Natural killer cell (primary cell): ENCODE results near the gene CXCR5. TPM values are rescaled to one million over a fixed set of nuclear protein-coding genes. Genes with fewer than 3 reads are reported as not detected.
A peak's percentile ranks its signal among the peaks of the same experiment; 100 is the strongest.
"Not testable (repeated sequence)": the region's sequence is repeated elsewhere in the genome, so short reads cannot be mapped to it uniquely, and the experiment has no call there.

Experiments
- ATAC-seq, 3 donors: fragments of 150-1000 bp in 2 of 3; fragments of 200-7000 bp in 1 of 3; cut with Tn5 transposase; 1 replicate in 1 of 3; 2 replicates in 2 of 3; pipeline ENCODE4 v1.10.0; 2021; ENCODE audit warnings: mild to moderate bottlenecking in 2 of 3, moderate library complexity in 2 of 3
- DNase-seq, 2 donors: peaks; one replicate each; pipeline versions ENCODE4 v3.0.0 to v3.0.0-alpha.2; 2013 to 2021; ENCODE audit warnings: mixed read lengths in 1 of 2
- H3K27ac ChIP-seq: one replicate; pipeline ENCODE4 v1.5.1; 2013; ENCODE audit warnings: mild to moderate bottlenecking, low read length
- H3K27me3 ChIP-seq: one replicate; pipeline ENCODE4 v1.6.1; 2013; ENCODE audit warnings: low read length; ENCODE audit not compliant: control insufficient read depth, insufficient read depth
- H3K36me3 ChIP-seq: one replicate; pipeline ENCODE4 v1.6.1; 2013; ENCODE audit warnings: low read length; ENCODE audit not compliant: control insufficient read depth, insufficient read depth
- H3K4me1 ChIP-seq: one replicate; pipeline ENCODE4 v1.6.1; 2013; ENCODE audit warnings: low read length; ENCODE audit not compliant: control insufficient read depth, insufficient read depth
- H3K4me3 ChIP-seq: one replicate; pipeline ENCODE4 v1.5.1; 2013; ENCODE audit warnings: low read length
- H3K9me3 ChIP-seq: one replicate; pipeline ENCODE4 v1.6.1; 2013; ENCODE audit warnings: low read length; ENCODE audit not compliant: control insufficient read depth, insufficient read depth
- H3K27ac Mint-ChIP-seq, 2 donors: one replicate each; pipeline ENCODE4 v1.8.0; 2022; ENCODE audit warnings: mild to moderate bottlenecking in 2 of 2, mixed read lengths in 2 of 2, moderate library complexity in 1 of 2
- H3K27me3 Mint-ChIP-seq, 2 donors: one replicate each; pipeline ENCODE4 v1.8.0; 2022; ENCODE audit warnings: low read depth in 2 of 2, mixed read lengths in 2 of 2
- H3K36me3 Mint-ChIP-seq: one replicate; pipeline ENCODE4 v1.8.0; 2022; ENCODE audit warnings: mixed read lengths
- H3K4me1 Mint-ChIP-seq, 2 donors: one replicate each; pipeline ENCODE4 v1.8.0; 2022; ENCODE audit warnings: mixed read lengths in 2 of 2
- H3K4me3 Mint-ChIP-seq: one replicate; pipeline ENCODE4 v1.8.0; 2022; ENCODE audit warnings: mild to moderate bottlenecking, moderate library complexity, mixed read lengths
- H3K9me3 Mint-ChIP-seq, 2 donors: one replicate each; pipeline ENCODE4 v1.8.0; 2022; ENCODE audit warnings: mixed read lengths in 2 of 2
- CTCF ChIP-seq: fragments of 200-600 bp; IDR thresholded peaks from one replicate; pipeline ENCODE4 v1.8.0; 2022; ENCODE audit warnings: antibody characterized with exemption
- WGBS: methylation state at CpG from one replicate; pipeline ENCODE4 v1.1.7; 2013; ENCODE audit warnings: missing lambda C conversion rate; ENCODE audit not compliant: insufficient coverage; 5-methylcytosine and 5-hydroxymethylcytosine counted together
- intact Hi-C: fragments of 100-400 bp; cut with micrococcal nuclease; formaldehyde crosslinking; loops from one replicate; pipeline ENCODE4 v1.14.2; 2022
- total RNA-seq, 4 donors: library from RNA; stranded (reverse); fragments of 120-200 nt in 1 of 4; gene quantifications; one replicate each; pipeline versions ENCODE4 v1.2.3 to v1.2.4, GENCODE V29; 2013 to 2022

Gene CXCR5
- total RNA-seq, 3 donors from 2014 or later (not counting 1 experiment from before 2014, with no cell fraction given): 0.56 to 1.3 (median 0.86) TPM

- 83% methylated on average over 3 of the region's 4 CpGs for WGBS
- ATAC-seq: no peak
- H3K4me1 ChIP-seq: no peaks in the 10 kb centered on the region
- Mint-ChIP-seq H3K4me1 (peaks cover 14 to 23% of the 10 kb centered on the region in 2 donors), H3K36me3 (no peaks in the 10 kb centered on the region), H3K27ac (peak overlapping the region in 1 of 2 donors; percentile 57), H3K4me3 (no peak overlapping the region), H3K9me3 (no peaks in the 10 kb centered on the region), H3K27me3 (no peaks in the 10 kb centered on the region)
- no peaks in the 10 kb centered on the region for H3K9me3 ChIP-seq
- no peak overlapping the region for H3K27ac ChIP-seq
- no peak overlapping the region for H3K4me3 ChIP-seq
- H3K36me3 ChIP-seq: no peaks in the 10 kb centered on the region
- intact Hi-C loops: no loop called here
- no peak for TF ChIP-seq CTCF
- no peaks in the 10 kb centered on the region for H3K27me3 ChIP-seq
- no peak for DNase-seq
Observed at GRCh38 chr11:118838905-118839553, 44.7 kb upstream of the CXCR5 start.

- no peak overlapping the region for H3K4me3 Mint-ChIP-seq
- no peak overlapping the region for H3K27ac Mint-ChIP-seq
- intact Hi-C loops: no loop called here
- Histone ChIP-seq H3K27ac (peak overlapping the region; percentile 51), H3K9me3 (no peaks in the 10 kb centered on the region), H3K4me1 (no peaks in the 10 kb centered on the region), H3K4me3 (no peak overlapping the region), H3K36me3 (no peaks in the 10 kb centered on the region), H3K27me3 (no peaks in the 10 kb centered on the region)
- TF ChIP-seq CTCF: no peak
- H3K36me3 Mint-ChIP-seq: no peaks in the 10 kb centered on the region
- DNase-seq: peak in 1 of 2 donors; percentile 79
- H3K4me1 Mint-ChIP-seq: peaks cover 6 to 16% of the 10 kb centered on the region in 2 donors
- peak in 2 of 3 donors; percentile 21 to 69 for ATAC-seq
- no peaks in the 10 kb centered on the region for H3K9me3 Mint-ChIP-seq
- WGBS: 67% methylated on average over 7 of the region's 8 CpGs
- H3K27me3 Mint-ChIP-seq: no peaks in the 10 kb centered on the region
Observed at GRCh38 chr11:118841469-118842242, 42.0 kb upstream of the CXCR5 start.

- H3K36me3 ChIP-seq: no peaks in the 10 kb centered on the region
- H3K4me1 Mint-ChIP-seq: peaks cover 6 to 16% of the 10 kb centered on the region in 2 donors
- no peak overlapping the region for H3K4me3 Mint-ChIP-seq
- H3K4me3 ChIP-seq: no peak overlapping the region
- H3K27me3 Mint-ChIP-seq: no peaks in the 10 kb centered on the region
- no peak overlapping the region for H3K27ac ChIP-seq
- TF ChIP-seq CTCF: no peak
- intact Hi-C loops: no loop called here
- DNase-seq: no peak
- no peak overlapping the region for H3K27ac Mint-ChIP-seq
- H3K4me1 ChIP-seq: no peaks in the 10 kb centered on the region
- ATAC-seq: no peak
- H3K27me3 ChIP-seq: no peaks in the 10 kb centered on the region
- no peaks in the 10 kb centered on the region for H3K9me3 ChIP-seq
- 80% methylated on average over 2 of the region's 2 CpGs for WGBS
- H3K9me3 Mint-ChIP-seq: no peaks in the 10 kb centered on the region
- no peaks in the 10 kb centered on the region for H3K36me3 Mint-ChIP-seq
Observed at GRCh38 chr11:118842369-118842768, 41.3 kb upstream of the CXCR5 start.

GRCh38 chr11:118842843-118843242, 40.8 kb upstream of the CXCR5 start:
- H3K27ac ChIP-seq, DNase-seq, H3K4me1 ChIP-seq, H3K36me3 Mint-ChIP-seq, ATAC-seq, H3K27me3 Mint-ChIP-seq, intact Hi-C loops, H3K27ac Mint-ChIP-seq, H3K27me3 ChIP-seq, H3K36me3 ChIP-seq, H3K4me3 Mint-ChIP-seq, H3K9me3 ChIP-seq, H3K9me3 Mint-ChIP-seq, H3K4me3 ChIP-seq: not testable (repeated sequence)
- WGBS: 100% methylated on average over 5 of the region's 7 CpGs
- H3K4me1 Mint-ChIP-seq: peaks cover 6 to 16% of the 10 kb centered on the region in 2 donors
